ENCODE results near the gene MIA.

- TF ChIP-seq ZC3H10 (CRISPR knock-in tag; IDR thresholded peaks at IDR 0.05) (no peak), TOX (CRISPR knock-in tag; IDR thresholded peaks at IDR 0.05; ENCODE audit: borderline replicate concordance) (no peak), ZNF565 (CRISPR knock-in tag; conservative IDR thresholded peaks at IDR 0.05; ENCODE audit: low read depth) (no peak)
Observed at GRCh38 chr19:40801426-40802299, 26.3 kb downstream of the MIA start.

Measured in SK-N-SH treated with all-trans-retinoic acid at 6 μM for 48 hours (cell line).